Fibroblast of skin of left biceps (primary cell): ENCODE results near the gene C1orf141.
"Not testable (repeated sequence)": the region's sequence is repeated elsewhere in the genome, so short reads cannot be mapped to it uniquely, and the experiment has no call there.

Experiments
- DNase-seq, 2 experiments: peaks; one replicate each; pipeline ENCODE4 v3.0.0-alpha.2; 2013; ENCODE audit warnings: low read depth in 2 of 2

The C1orf141 gene

DNA sequence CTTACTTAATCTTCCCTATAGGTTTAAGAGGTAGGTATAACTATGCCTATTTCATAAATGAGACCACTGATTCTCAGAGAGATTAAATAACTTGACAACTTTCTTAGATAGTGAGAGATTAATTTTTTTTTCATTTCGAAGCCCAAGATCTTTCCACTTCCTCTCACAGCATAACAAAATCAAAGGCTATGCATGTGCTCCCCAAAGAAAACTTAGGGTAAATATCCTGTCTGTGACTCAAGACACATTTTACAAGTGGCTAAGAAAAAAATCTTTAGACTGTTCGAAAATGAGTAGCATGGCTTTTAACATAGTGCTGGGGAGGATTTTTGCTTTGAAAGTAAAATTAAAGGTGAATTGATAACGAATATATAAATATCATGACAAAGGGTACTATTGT is 8.2 kb upstream of the C1orf141 start:
- no peak for DNase-seq

- not testable (repeated sequence) for DNase-seq
Measured at GRCh38 chr1:67141832-67142231, 7.1 kb upstream of the C1orf141 start.

DNA sequence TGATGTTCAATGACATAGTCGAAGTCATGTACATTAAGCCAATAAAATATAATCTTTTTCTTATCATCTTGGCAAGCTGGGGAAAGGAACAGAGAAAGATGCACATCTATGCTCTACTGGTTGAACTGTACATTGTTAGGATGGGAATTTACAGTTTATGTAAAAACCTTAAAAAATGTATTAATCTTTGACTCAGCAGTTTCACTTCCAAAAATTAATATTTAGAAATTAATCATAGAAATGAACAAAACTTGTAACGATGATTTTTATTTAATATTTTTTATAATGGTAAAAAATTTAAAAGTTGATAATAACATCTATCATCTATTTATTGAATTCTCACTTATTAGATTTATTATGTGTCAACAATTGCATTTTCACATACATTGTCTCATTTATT is 5.7 kb upstream of the C1orf141 start:
- no peak for DNase-seq

DNA sequence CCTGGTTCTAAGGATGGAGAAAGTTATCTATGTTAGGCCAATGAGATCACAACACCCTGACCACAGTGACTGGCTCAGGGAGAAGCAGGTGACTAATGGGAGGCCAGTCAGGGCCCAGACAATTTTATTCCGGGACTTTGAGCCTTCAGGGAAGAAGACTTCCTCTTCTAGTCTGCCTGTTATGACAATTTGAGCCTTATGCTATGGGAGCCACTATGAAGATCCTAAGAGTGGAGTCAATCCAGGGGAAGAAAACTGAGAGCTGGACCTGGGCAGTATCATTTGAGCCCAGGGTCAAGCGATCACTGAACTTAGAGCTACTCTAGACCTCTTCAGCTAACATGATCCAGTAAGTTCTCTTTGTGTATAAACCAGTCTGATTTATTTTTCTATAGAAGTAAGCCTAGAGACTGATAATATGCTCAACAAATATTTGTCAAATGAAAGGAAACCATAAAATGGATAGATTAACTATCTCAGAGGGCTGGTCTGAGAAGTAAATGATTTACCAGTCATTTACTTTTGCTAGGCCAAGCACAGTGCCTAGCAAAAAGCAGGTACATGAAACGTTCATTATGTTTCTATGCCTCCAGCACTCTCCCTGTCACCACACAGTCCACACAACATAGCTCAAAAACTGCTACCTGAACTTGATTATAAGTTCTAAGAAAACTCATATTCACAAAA is 4.2 kb upstream of the C1orf141 start:
- DNase-seq: no peak

DNA sequence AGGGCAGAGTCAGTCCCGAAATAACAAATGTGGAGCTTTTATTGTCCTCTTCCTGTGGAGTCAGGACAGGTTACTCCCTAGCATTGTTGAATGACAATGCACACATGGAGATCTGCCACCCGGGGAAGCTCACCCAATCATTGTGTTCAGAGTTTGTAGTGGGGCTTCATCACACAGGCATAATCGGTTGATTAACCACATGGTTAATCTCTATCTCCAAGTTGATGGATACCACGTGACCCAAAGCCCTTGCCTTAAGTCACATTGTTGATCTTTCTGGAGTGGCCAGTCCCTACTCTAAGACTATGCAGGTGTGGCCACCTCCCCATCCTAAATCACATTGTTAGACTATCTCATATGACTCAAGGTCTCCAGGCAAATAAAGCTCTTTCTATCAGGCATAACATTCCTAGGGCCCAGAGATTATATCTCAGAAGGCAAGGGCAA is 2.6 kb upstream of the C1orf141 start:
- DNase-seq: no peak

DNA sequence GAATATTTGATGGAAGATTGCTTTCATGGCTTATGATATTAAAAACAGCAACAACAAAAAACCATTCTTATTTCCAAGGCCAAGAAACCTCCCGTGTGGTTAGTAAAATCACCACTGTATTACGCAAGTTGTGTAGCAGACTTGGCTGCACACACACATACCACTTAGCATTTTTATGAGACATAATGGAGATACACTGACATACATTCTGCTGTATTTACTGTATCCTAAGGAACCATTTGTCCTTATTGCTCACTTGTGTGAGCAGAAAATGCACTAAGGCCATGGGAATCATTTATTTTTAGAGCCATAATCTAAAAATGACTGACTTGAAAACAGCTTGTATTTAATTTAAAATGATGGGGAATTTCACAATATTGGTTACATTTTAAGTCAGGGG is 584 bp upstream of the C1orf141 start:
- peak; percentile 88 to 93 for DNase-seq

DNA sequence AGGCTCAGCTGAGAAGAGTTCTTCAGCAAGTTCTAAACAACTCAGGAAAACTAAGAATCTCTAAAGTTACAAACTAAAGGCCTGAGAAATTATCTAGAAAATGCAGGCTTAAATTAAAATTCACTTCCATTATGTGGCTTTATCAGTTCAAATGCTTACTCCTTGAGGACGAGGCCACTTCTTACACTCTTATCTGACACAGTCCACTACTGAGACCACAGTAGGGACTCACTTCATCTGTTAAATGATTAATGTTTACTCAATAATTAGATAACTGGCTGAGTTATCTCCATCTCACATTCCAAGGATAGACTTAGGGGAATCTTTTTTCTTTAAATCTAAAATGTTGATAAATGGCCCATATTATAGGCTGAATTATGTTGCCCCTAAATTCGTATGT is 1.6 kb downstream of the C1orf141 start:
- DNase-seq: no peak

GRCh38 chr1:67130673-67131072 is 4.1 kb downstream of the C1orf141 start:
- DNase-seq: no peak

- DNase-seq: no peak
Measured at GRCh38 chr1:67126974-67127373, 7.8 kb downstream of the C1orf141 start.

- no peak for DNase-seq
Measured at GRCh38 chr1:67126111-67126746, 8.5 kb downstream of the C1orf141 start.

DNA sequence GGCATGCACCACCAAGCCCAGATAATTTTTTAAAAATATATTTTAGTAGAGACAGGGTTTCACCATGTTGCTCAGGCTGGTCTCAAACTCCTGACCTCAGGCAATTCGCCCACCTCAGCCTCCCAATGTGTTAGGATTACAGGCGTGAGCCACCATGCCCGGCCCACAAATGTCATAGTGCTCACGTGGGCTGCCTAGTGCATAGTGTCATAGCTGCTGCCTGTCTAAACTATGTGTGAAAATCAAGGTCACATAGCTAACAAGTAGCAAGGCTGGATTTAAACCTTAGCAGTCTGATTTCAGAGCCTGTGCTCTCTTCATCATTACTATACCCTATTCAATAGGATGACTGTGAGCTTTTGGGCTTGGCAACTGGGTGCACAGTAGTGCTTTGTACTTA is 10.3 kb downstream of the C1orf141 start:
- no peak for DNase-seq

DNA sequence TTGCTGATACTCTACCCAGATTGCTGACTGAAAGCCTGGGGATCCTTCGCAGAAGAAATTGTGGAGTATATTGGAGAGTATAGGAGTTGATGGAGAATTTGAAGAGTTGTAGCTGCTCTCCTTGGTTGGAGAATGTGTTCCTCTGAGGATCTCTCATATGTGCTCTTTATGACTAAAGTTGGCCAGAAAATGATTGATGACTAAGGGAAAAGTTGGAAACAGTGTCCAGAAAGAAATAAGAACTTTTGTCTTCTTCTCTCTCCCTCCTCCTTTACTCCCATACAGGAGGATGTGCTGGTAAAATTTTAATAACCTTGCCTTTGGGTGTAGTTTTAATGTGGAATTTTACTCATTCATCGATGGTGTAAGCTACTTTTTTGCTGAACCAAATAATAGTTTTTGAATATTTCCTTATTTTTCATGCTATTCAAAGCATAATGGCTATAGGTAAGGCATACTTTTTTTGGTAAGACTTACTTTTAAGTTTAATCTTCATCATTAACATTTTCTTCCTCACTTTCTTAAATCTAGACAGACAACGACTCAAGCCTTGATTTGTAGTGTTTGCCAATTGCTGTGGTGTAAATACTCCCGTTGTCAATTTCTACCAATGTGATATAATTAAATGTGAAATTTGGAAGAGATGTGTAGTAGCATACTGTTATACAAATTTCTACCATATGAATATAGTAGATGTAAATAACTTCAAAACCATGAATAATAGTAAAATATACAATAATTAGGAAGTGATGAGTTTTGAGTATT is 13.7 kb downstream of the C1orf141 start:
- no peak for DNase-seq

GRCh38 chr1:67118646-67119045 is 16.1 kb downstream of the C1orf141 start:
- no peak for DNase-seq

- DNase-seq: no peak
Measured at GRCh38 chr1:67118191-67118590, 16.6 kb downstream of the C1orf141 start.

DNA sequence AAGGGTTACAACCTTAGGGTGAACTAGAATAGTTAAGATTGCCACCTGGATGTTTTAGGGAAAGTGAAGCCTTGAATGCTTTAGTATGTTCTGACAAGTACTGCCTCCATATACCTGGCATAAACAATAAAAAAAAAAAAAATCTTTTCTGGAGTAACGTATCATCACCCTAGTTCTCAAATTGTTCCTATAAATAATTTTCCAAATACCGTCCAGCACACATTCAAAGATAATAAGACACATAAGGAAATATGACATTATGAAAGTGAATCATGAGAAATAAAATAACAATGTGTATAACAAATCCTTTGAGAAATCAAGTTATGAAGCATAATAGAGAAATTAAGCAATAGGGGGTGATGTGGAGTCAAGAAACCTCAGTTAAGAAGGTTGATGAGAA is 20.6 kb downstream of the C1orf141 start:
- DNase-seq: no peak

DNA sequence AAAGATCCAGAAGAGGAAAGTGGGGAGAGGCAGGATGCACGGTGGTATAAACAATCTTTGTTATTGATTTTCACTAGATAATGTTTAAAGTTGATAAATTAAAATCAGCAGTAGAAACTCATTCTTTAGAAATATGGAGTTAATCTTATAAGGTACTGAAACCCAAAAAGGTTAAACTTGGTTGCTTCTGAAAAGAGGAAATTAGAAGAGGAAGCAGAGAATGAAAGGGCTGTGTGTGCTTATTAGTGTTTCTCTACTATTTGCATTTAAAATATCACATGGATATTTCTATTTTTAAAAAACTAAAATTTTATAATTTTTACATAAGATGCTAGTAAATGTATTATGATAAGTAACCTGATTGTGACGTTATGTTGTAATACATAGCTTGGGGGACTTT is 24.4 kb downstream of the C1orf141 start:
- no peak for DNase-seq

DNA sequence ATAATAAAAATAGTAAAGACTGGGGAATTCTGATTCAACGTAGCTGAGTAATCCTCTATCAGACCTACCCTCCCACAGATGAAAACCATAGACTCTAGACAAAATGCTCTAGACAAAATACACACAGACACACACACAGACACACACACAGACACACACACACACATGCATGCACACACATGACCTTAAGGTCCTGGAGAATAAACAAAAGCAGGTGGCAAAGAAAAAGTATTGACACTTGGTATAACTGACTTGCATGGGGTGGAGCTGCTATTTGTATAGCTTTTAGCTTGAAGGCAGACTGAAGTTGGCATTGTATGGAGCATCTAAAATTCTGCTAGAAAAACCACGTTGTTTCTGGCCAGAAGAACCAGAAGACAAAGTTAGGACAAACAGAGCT is 29.3 kb downstream of the C1orf141 start:
- no peak for DNase-seq

DNA sequence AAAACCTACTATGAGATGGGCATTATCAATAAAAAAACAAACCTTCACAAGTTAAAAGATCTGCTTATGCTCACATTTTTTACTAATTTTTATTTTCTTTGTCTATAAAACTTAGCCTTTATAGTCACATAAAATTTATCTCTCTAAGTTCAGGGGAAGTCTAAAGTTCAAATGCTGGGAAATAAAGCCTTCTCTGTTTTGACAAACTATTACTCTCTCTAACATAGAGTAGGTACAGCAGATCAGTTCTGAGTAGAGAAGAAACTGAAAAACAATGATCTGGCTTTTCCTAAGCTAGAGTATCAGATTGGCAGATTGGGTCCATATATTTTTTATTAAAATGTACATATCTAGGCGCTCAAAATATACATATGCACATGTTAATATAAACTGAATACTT is 31.2 kb downstream of the C1orf141 start:
- DNase-seq: no peak

- no peak for DNase-seq
Measured at GRCh38 chr1:67100833-67101232, 33.9 kb downstream of the C1orf141 start.

GRCh38 chr1:67097305-67097704 is 37.5 kb downstream of the C1orf141 start:
- DNase-seq: no peak

DNA sequence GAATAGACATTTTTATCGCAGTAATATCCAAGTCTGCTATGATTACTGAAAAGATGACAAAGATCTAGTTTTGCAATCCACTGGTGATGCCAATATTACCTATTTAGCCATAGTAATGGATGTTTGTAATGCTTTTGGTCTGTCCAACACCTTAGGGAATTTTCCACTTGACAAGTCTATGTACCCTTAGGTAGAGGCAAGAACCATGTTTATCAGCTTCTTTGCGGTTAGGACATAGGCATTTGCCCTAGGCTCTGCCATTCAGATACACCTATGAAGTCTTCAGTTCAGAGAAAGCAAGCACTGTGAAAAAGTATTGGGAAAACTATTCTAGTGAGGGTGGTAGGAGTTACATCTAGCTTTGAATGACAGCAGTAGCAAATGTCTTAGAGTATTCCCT is 40.6 kb downstream of the C1orf141 start:
- no peak for DNase-seq

DNA sequence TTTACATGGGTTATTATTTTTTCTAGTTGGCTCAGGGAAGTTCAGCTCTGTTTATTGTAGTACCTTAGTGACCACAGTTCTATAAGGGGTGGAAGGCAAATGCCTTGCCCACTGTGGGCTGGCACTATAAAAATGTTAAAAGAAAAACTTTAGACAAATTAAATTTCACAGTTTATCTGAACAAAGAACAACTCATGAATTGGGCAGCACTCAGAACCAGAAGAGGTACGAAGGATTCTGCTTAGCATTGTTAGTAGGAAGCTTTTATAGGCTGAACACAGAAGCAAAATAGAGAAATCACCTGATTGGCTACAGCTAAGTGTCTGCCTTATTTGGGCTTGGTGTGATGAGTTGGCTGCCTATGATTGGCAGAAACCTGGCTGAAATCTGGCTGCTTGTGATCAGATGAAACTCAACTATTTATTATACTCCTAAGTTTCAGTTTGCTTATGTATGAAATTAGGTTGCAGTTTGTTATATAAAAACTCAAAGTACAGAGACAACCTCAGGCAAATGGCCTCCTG is 45.0 kb downstream of the C1orf141 start:
- DNase-seq: no peak

DNA sequence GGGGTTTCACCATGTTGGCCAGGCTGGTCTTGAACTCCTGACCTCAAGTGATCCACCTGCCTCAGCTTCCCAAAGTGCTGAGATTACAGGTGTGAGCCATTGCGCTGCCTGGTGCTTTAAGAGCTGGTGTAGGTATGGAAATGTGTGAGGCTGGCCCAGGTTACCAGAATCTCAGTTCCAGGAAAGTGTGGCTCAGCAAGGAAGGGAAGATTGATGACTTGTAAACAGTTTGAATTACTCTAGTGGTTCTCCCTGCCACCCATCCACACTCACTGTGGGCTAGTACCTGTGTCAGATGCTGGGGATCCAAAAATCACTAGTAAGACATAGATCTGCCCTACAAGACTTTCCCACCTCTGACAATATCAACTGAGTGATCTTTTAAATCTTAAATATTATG is 46.3 kb downstream of the C1orf141 start:
- DNase-seq: no peak
